Smooth muscle cell of trachea (primary cell): ENCODE measurements around the gene TUBA1B. TPM values are rescaled to one million over a fixed set of nuclear protein-coding genes. Genes with fewer than 3 reads are reported as not detected.

Source experiments
- total RNA-seq: library from RNA; depleted of rRNA; stranded (reverse); fragments of >200 nt; gene quantifications from 2 replicates; pipeline ENCODE4 v1.2.1, GENCODE V29; 2014

Gene TUBA1B
- 1,870 and 4,279 TPM in 2 replicates for total RNA-seq

GRCh38 chr12:49131051-49131893, at the start of gene TUBA1B:
Gene TUBA1B (minus strand): TSS chr12:49131395. CDS start chr12:49131300, 95 bp downstream.

GRCh38 chr12:49110464-49111155, 20.6 kb downstream of the TUBA1B start, which contains the start of gene LMBR1L:
Gene LMBR1L (minus strand): TSS chr12:49110847. CDS start chr12:49110555, 292 bp downstream.

GRCh38 chr12:49094160-49094974, 36.8 kb downstream of the TUBA1B start, which contains the start of gene DHH:
Gene DHH (minus strand): TSS chr12:49094801. CDS start chr12:49094512, 289 bp downstream.

Other genes with a start within 250 kb of the TUBA1B start
- gene FKBP11, start 205.9 kb downstream of the TUBA1B start, total RNA-seq: 10.5 and 18.7 TPM in 2 replicates
- 37.1 and 45.2 TPM in 2 replicates for gene ARF3, start 173.9 kb downstream of the TUBA1B start, total RNA-seq
- gene WNT10B, start 159.7 kb downstream of the TUBA1B start, total RNA-seq: 0.83 TPM in 1 of 2 replicates, not detected in the other
- gene WNT1, start 153.1 kb downstream of the TUBA1B start, total RNA-seq: not detected in 2 replicates
- gene DDN, start 132.0 kb downstream of the TUBA1B start, total RNA-seq: 0.15 and 0.17 TPM in 2 replicates
- 87.3 and 92.3 TPM in 2 replicates for gene PRKAG1, start 112.6 kb downstream of the TUBA1B start, total RNA-seq
- 35.7 and 51.5 TPM in 2 replicates for gene KMT2D, start 70.6 kb downstream of the TUBA1B start, total RNA-seq
- 0.15 TPM in 1 of 2 replicates, not detected in the other for gene RHEBL1, start 61.4 kb downstream of the TUBA1B start, total RNA-seq
- gene DHH, start 36.6 kb downstream of the TUBA1B start, total RNA-seq: under 0.01 and 0.17 TPM in 2 replicates
- gene LMBR1L, start 20.5 kb downstream of the TUBA1B start, total RNA-seq: 53.2 and 88.0 TPM in 2 replicates
- 1,515 and 1,616 TPM in 2 replicates for gene TUBA1A, start 57.7 kb upstream of the TUBA1B start, total RNA-seq
- gene TUBA1C, start 133.7 kb upstream of the TUBA1B start, total RNA-seq: 476 and 565 TPM in 2 replicates
- 0.66 and 2.6 TPM in 2 replicates for gene PRPH, start 163.8 kb upstream of the TUBA1B start, total RNA-seq
- 0.99 and 11.9 TPM in 2 replicates for gene TROAP, start 191.9 kb upstream of the TUBA1B start, total RNA-seq
- 0.17 and 0.29 TPM in 2 replicates for gene C1QL4, start 205.8 kb upstream of the TUBA1B start, total RNA-seq
- 1.8 and 3.3 TPM in 2 replicates for gene DNAJC22, start 215.5 kb upstream of the TUBA1B start, total RNA-seq
- gene SPATS2, start 236.1 kb upstream of the TUBA1B start, total RNA-seq: 26.3 and 28.7 TPM in 2 replicates